Measurements from ENCODE around the gene TTC3. TPM values are rescaled to one million over a fixed set of nuclear protein-coding genes. Genes with fewer than 3 reads are reported as not detected.

TTC3 gene
- total and polyA plus RNA-seq, 10 of the 15 experiments (the other 5 are each of a cell fraction or from before 2014, with no cell fraction given) = 23.1 to 94.9 (median 72.7) TPM

DNA sequence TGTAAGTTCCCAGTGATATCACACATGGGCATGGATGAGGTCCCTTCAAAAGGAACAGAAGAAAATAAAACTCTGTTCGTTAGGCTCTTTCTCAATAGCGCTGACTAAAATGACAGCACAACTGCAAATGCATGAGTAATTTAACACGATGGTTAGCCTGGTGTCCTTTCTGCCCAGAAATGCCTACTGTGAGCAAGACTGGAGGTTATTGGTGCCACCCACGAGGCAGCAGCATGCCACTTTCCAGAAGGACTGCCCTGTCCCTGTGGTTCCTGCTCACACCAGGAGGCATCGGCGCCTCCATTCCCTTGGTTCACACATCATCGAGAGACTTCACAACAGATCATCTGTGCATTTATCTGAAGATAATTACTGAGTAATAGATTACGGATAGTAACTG lies 167.9 kb downstream of the TTC3 start:
- no peak for ATAC-seq
- Histone ChIP-seq H3K27me3 (replicated peaks in 1 of 2; ENCODE audit: control insufficient read depth in 2 of 2, insufficient read depth in 2 of 2, low read length in 1 of 2) (no peaks in the 10 kb centered on the region), H3K4me3 (no peak overlapping the region), H3K9me3 (replicated peaks; ENCODE audit: control insufficient read depth, insufficient read depth, low read length) (no peaks in the 10 kb centered on the region), H3K79me2 (ENCODE audit: control insufficient read depth, insufficient read depth, low read length) (peaks cover 9% of the 10 kb centered on the region), H4K20me1 (ENCODE audit: control insufficient read depth, insufficient read depth) (no peaks in the 10 kb centered on the region; the same call in 1 of the 2 replicates), H3K4me1 (ENCODE audit: control insufficient read depth, insufficient read depth, low read length) (peaks cover 3% of the 10 kb centered on the region; the same call in 1 of the 2 replicates), H3K27ac (ENCODE audit: control insufficient read depth, insufficient read depth) (no peak overlapping the region), H3K36me3 (ENCODE audit: control insufficient read depth in 2 of 2, insufficient read depth in 2 of 2, low read length in 1 of 2) (peaks cover 4 to 13% of the 10 kb centered on the region in 2 experiments), H2AFZ (ENCODE audit: control insufficient read depth, low read depth, low read length) (no peak overlapping the region), H3K4me2 (ENCODE audit: control insufficient read depth, insufficient read depth) (no peak overlapping the region), H3K9ac (ENCODE audit: control insufficient read depth, insufficient read depth, low read length) (no peak overlapping the region)
- FAIRE-seq = no peak
- ChIA-PET POLR2A (no interaction called here), SMC1A (ENCODE audit: uncharacterized antibody, unreplicated experiment) (no interaction called here), RAD21 (ENCODE audit: unreplicated experiment) (no interaction called here), CTCF (no interaction called here)
- DNase-seq (ENCODE audit: low read depth, low spot score) = no peak
- TF ChIP-seq SREBF2 (IDR thresholded peaks at IDR 0.05; ENCODE audit: low read length) = no peak
- TF ChIP-seq, protein P1, sequence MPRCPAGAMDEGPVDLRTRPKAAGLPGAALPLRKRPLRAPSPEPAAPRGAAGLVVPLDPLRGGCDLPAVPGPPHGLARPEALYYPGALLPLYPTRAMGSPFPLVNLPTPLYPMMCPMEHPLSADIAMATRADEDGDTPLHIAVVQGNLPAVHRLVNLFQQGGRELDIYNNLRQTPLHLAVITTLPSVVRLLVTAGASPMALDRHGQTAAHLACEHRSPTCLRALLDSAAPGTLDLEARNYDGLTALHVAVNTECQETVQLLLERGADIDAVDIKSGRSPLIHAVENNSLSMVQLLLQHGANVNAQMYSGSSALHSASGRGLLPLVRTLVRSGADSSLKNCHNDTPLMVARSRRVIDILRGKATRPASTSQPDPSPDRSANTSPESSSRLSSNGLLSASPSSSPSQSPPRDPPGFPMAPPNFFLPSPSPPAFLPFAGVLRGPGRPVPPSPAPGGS (IDR thresholded peaks at IDR 0.05; ENCODE audit: borderline replicate concordance, insufficient read depth, low read depth, low read length, poor library complexity, severe bottlenecking) = no peak
- no peak for TF ChIP-seq TCF3 (IDR thresholded peaks at IDR 0.05; ENCODE audit: borderline replicate concordance, insufficient read depth, low read depth, low read length)
- no peak for TF ChIP-seq WRNIP1 (IDR thresholded peaks at IDR 0.05; ENCODE audit: borderline replicate concordance, low read depth, low read length)
- TF ChIP-seq CUX1 (IDR thresholded peaks at IDR 0.05; ENCODE audit: insufficient replicate concordance, low read depth, low read length) = no peak
- TF ChIP-seq PBX3 (IDR thresholded peaks at IDR 0.05; ENCODE audit: insufficient replicate concordance, low read depth, low read length) = no peak
- no peak for TF ChIP-seq HDAC2 (IDR thresholded peaks at IDR 0.05)
- no peak for TF ChIP-seq NFIC (IDR thresholded peaks at IDR 0.05; ENCODE audit: low read depth, low read length)
- TF ChIP-seq NR2C2 (IDR thresholded peaks at IDR 0.05; ENCODE audit: borderline replicate concordance, control insufficient read depth, insufficient read length, low read depth) = no peak
- TF ChIP-seq SMARCA5 (IDR thresholded peaks at IDR 0.05) = no peak
- no peak for TF ChIP-seq HDGF (IDR thresholded peaks at IDR 0.05)
- TF ChIP-seq PKNOX1 (IDR thresholded peaks at IDR 0.05) = no peak
- no peak for TF ChIP-seq IKZF1 (conservative IDR thresholded peaks at IDR 0.05)
- in situ Hi-C loops (cut with MboI) (no loop called here), intact Hi-C loops (cut with micrococcal nuclease; ENCODE audit: unreplicated experiment) (no loop called here)
- WGBS (ENCODE audit: insufficient coverage, insufficient replicate concordance, low lambda C conversion rate, missing lambda C conversion rate) = 85% methylated on average over 8 of the region's 8 CpGs
- BruUV-seq (replicated peaks) = no TSS peak

Measured in GM12878 (cell line).